MM.1S (cell line): ENCODE measurements around the gene GAS2L1.

Experiments
- DNase-seq: peaks from one replicate; pipeline ENCODE4 v3.0.0-alpha.2; 2015
- H2AFZ ChIP-seq: fragments of 300-600 bp; sonication (generic); 2 replicates; pipeline ENCODE4 v1.6.0; 2016; ENCODE audit warnings: antibody characterized with exemption, low read length
- H3F3A ChIP-seq: fragments of 300-600 bp; sonication (generic); 2 replicates; pipeline ENCODE4 v1.6.1; 2016; ENCODE audit warnings: mild to moderate bottlenecking, antibody characterized with exemption, low read length, moderate library complexity, mixed read lengths; ENCODE audit not compliant: insufficient read depth
- H3K27ac ChIP-seq: fragments of 300-600 bp; sonication (generic); 2 replicates; pipeline ENCODE4 v1.5.1; 2016; ENCODE audit warnings: mild to moderate bottlenecking, low read length
- H3K27me3 ChIP-seq: fragments of 300-600 bp; sonication (generic); replicated peaks from 2 replicates; pipeline ENCODE4 v1.6.0; 2016; ENCODE audit warnings: low read length; ENCODE audit not compliant: insufficient read depth
- H3K36me3 ChIP-seq: fragments of 300-600 bp; sonication (generic); replicated peaks from 2 replicates; pipeline ENCODE4 v1.6.1; 2016; ENCODE audit warnings: mild to moderate bottlenecking, low read length, mixed read lengths; ENCODE audit not compliant: insufficient read depth
- H3K4me1 ChIP-seq: fragments of 300-600 bp; sonication (generic); 2 replicates; pipeline ENCODE4 v1.6.1; 2016; ENCODE audit warnings: low read length, mixed read lengths
- H3K4me2 ChIP-seq: fragments of 300-600 bp; sonication (generic); 2 replicates; pipeline ENCODE4 v1.6.0; 2016; ENCODE audit warnings: low read depth, low read length
- H3K4me3 ChIP-seq: fragments of 300-600 bp; sonication (generic); 2 replicates; pipeline ENCODE4 v1.5.1; 2016; ENCODE audit warnings: low read length, mixed read lengths
- H3K79me2 ChIP-seq: fragments of 300-600 bp; sonication (generic); 2 replicates; pipeline ENCODE4 v1.6.1; 2016; ENCODE audit warnings: mixed run types, low read length, mixed read lengths
- H3K9ac ChIP-seq: fragments of 300-600 bp; sonication (generic); 2 replicates; pipeline ENCODE4 v1.6.1; 2016; ENCODE audit warnings: low read length, mixed read lengths
- H3K9me2 ChIP-seq: fragments of 300-600 bp; sonication (generic); replicated peaks from 2 replicates; pipeline ENCODE4 v1.6.1; 2016; ENCODE audit warnings: mild to moderate bottlenecking, low read length, mixed read lengths; ENCODE audit not compliant: insufficient read depth
- H3K9me3 ChIP-seq: fragments of 300-600 bp; sonication (generic); replicated peaks from 2 replicates; pipeline ENCODE4 v1.6.1; 2016; ENCODE audit warnings: mild to moderate bottlenecking, low read length, mixed read lengths; ENCODE audit not compliant: insufficient read depth
- H4K20me1 ChIP-seq: fragments of 300-600 bp; sonication (generic); 2 replicates; pipeline ENCODE4 v1.6.1; 2016; ENCODE audit warnings: mild to moderate bottlenecking, low read length, moderate library complexity, mixed read lengths; ENCODE audit not compliant: insufficient read depth
- EZH2 ChIP-seq: fragments of 300-600 bp; sonication (generic); optimal IDR thresholded peaks from 2 replicates; pipeline ENCODE3; 2017; ENCODE audit warnings: low read depth, mild to moderate bottlenecking, antibody characterized with exemption, low read length, mixed read lengths
- EZH2phosphoT487 ChIP-seq: fragments of 300-600 bp; sonication (generic); IDR thresholded peaks from 2 replicates; pipeline ENCODE4 v1.6.1; 2018; ENCODE audit warnings: antibody characterized with exemption, low read length
- TF ChIP-seq, protein P1 (sequence below): fragments of 300-600 bp; sonication (generic); IDR thresholded peaks from 2 replicates; pipeline ENCODE4 v1.5.1; 2016; ENCODE audit warnings: antibody characterized with exemption, low read length, mixed read lengths

GAS2L1 gene

DNA sequence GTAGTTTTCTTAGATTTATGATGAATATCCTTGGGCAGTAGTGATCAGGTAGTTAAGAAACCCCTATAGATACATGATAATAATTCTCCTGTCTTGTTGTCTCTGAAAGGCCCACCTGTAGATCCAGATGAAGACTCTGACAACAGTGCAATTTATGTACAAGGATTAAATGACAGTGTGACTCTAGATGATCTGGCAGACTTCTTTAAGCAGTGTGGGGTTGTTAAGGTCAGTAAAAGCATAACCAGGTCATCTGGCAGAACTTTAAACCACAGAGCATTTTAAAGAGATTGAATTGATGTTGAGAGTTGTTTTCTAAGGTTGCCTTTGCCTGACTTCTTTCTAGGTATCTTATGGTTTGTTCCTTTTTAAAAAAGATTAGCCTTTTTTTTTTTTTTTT is 14.1 kb upstream of the GAS2L1 start:
- Histone ChIP-seq H3F3A (peaks cover 20% of the 10 kb centered on the region; the same call in 1 of the 2 replicates), H3K9me2 (no peaks in the 10 kb centered on the region), H3K9me3 (no peaks in the 10 kb centered on the region), H2AFZ (no peak overlapping the region), H3K36me3 (peaks cover 72% of the 10 kb centered on the region), H3K79me2 (peaks cover 60% of the 10 kb centered on the region), H3K4me3 (no peak overlapping the region), H3K4me1 (no peaks in the 10 kb centered on the region), H3K27me3 (no peaks in the 10 kb centered on the region), H3K4me2 (no peak overlapping the region), H3K9ac (no peak overlapping the region), H3K27ac (no peak overlapping the region), H4K20me1 (peaks cover 46% of the 10 kb centered on the region)
- TF ChIP-seq, protein P1, sequence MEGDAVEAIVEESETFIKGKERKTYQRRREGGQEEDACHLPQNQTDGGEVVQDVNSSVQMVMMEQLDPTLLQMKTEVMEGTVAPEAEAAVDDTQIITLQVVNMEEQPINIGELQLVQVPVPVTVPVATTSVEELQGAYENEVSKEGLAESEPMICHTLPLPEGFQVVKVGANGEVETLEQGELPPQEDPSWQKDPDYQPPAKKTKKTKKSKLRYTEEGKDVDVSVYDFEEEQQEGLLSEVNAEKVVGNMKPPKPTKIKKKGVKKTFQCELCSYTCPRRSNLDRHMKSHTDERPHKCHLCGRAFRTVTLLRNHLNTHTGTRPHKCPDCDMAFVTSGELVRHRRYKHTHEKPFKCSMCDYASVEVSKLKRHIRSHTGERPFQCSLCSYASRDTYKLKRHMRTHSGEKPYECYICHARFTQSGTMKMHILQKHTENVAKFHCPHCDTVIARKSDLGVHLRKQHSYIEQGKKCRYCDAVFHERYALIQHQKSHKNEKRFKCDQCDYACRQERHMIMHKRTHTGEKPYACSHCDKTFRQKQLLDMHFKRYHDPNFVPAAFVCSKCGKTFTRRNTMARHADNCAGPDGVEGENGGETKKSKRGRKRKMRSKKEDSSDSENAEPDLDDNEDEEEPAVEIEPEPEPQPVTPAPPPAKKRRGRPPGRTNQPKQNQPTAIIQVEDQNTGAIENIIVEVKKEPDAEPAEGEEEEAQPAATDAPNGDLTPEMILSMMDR: no peak
- TF ChIP-seq EZH2 (no peak), EZH2phosphoT487 (no peak)
- DNase-seq: no peak

GRCh38 chr22:29298641-29299040 is 7.8 kb upstream of the GAS2L1 start:
- peaks cover 4% of the 10 kb centered on the region for H3K79me2 ChIP-seq
- H3K36me3 ChIP-seq: peaks cover 48% of the 10 kb centered on the region
- peaks cover 10% of the 10 kb centered on the region; the same call in 1 of the 2 replicates for H4K20me1 ChIP-seq
- H3K4me1 ChIP-seq: no peaks in the 10 kb centered on the region
- no peak overlapping the region for H3K27ac ChIP-seq
- H3K4me3 ChIP-seq: no peak overlapping the region
- no peaks in the 10 kb centered on the region for H3K9me3 ChIP-seq
- no peak overlapping the region for H3K9ac ChIP-seq
- no peak overlapping the region for H2AFZ ChIP-seq
- DNase-seq: no peak
- H3K4me2 ChIP-seq: no peak overlapping the region
- TF ChIP-seq, protein P1: no peak
- TF ChIP-seq EZH2phosphoT487: no peak
- no peak for TF ChIP-seq EZH2
- H3F3A ChIP-seq: peaks cover 60% of the 10 kb centered on the region
- H3K9me2 ChIP-seq: no peaks in the 10 kb centered on the region
- H3K27me3 ChIP-seq: no peaks in the 10 kb centered on the region

GRCh38 chr22:29299136-29299900 is 7.1 kb upstream of the GAS2L1 start:
- Histone ChIP-seq H3K4me3 (no peak overlapping the region), H3K27me3 (no peaks in the 10 kb centered on the region), H4K20me1 (peaks cover 10% of the 10 kb centered on the region; the same call in 1 of the 2 replicates), H3K27ac (no peak overlapping the region), H3K36me3 (peaks cover 43% of the 10 kb centered on the region), H3K4me2 (no peak overlapping the region), H3K9me3 (no peaks in the 10 kb centered on the region), H3K79me2 (no peaks in the 10 kb centered on the region; the same call in 1 of the 2 replicates), H3K4me1 (no peaks in the 10 kb centered on the region), H2AFZ (no peak overlapping the region), H3K9me2 (no peaks in the 10 kb centered on the region), H3K9ac (no peak overlapping the region), H3F3A (peaks cover 60% of the 10 kb centered on the region)
- DNase-seq: no peak
- TF ChIP-seq EZH2 (no peak), EZH2phosphoT487 (no peak)
- TF ChIP-seq, protein P1: no peak
